Rectal smooth muscle tissue (tissue), 1 donor: ENCODE data around the gene SIX5.

Source experiments
- H3K27ac ChIP-seq: one replicate; pipeline ENCODE4 v1.7.0; 2013; ENCODE audit warnings: low read depth, low read length, inconsistent platforms
- H3K27me3 ChIP-seq: one replicate; pipeline ENCODE4 v1.7.0; 2013; ENCODE audit warnings: low read length; ENCODE audit not compliant: control insufficient read depth, insufficient read depth
- H3K36me3 ChIP-seq: one replicate; pipeline ENCODE4 v1.7.0; 2013; ENCODE audit warnings: low read length; ENCODE audit not compliant: control insufficient read depth, insufficient read depth
- H3K4me1 ChIP-seq: one replicate; pipeline ENCODE4 v1.7.0; 2013; ENCODE audit warnings: low read length; ENCODE audit not compliant: control insufficient read depth, insufficient read depth
- H3K4me3 ChIP-seq: one replicate; pipeline ENCODE4 v1.7.0; 2013; ENCODE audit warnings: low read length
- H3K9ac ChIP-seq: one replicate; pipeline ENCODE4 v1.7.0; 2013; ENCODE audit warnings: low read length

The SIX5 gene

DNA sequence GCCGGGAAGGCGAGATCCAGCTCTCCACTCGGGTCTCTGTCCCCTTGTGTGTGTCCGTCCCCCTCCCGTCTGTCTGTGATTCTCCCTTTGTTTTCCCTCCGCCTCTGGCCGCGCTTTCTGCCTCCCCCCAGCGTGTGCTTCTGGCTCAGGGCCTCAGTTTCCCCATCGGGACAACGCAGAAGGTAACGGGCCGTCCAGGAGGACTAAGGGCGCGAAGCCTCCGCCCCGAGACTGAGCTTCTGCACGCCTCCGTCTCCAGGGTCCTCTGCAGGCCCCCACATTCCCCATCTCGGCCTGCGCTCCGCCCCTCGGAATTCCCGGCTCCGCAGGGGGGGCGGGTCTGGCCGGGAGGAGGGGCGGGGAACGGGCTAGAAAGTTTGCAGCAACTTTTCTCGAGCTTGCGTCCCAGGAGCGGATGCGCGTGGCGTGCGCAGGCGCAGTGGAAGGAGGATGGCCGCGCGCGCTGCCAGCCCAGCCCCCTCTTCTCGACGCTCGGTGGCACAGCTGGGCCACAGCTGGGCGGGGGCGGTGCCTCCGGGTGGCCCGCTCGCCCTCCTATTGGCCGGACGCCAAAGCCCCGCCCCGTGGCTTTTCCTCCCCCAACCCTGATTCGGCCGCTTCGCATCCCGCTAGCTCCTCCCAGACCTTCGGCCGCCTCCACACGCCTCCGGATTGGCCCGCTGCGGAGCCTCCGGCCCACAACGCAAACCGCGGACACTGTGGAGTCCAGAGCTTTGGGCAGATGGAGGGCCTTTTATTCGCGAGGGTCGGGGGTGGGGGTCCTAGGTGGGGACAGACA, at the start of gene SIX5:
SIX5 (minus strand) TSS at position 269 of the 799 bp plus-strand sequence. CDS start 408 bp downstream, outside the sequence.
- peak within 1 kb of the TSS; percentile 99 for H3K4me3 ChIP-seq
- H3K27me3 ChIP-seq = no peaks in the 10 kb centered on the region
- peaks cover 3% of the 10 kb centered on the region for H3K36me3 ChIP-seq
- H3K4me1 ChIP-seq = peaks cover 28% of the 10 kb centered on the region
- H3K9ac ChIP-seq = peak within 1 kb of the TSS; percentile 62
- H3K27ac ChIP-seq = peak within 1 kb of the TSS; percentile 98

- Histone ChIP-seq H3K36me3 (peaks cover 5% of the 10 kb centered on the region), H3K4me1 (no peaks in the 10 kb centered on the region), H3K27ac (no peak overlapping the region), H3K9ac (no peak overlapping the region), H3K27me3 (no peaks in the 10 kb centered on the region), H3K4me3 (no peak overlapping the region)
Observed at GRCh38 chr19:45817725-45818301, 48.8 kb upstream of the SIX5 start.

GRCh38 chr19:45817010-45817724, 48.1 kb upstream of the SIX5 start:
- Histone ChIP-seq H3K4me1 (no peaks in the 10 kb centered on the region), H3K9ac (no peak overlapping the region), H3K36me3 (peaks cover 5% of the 10 kb centered on the region), H3K4me3 (no peak overlapping the region), H3K27me3 (no peaks in the 10 kb centered on the region), H3K27ac (no peak overlapping the region)

DNA sequence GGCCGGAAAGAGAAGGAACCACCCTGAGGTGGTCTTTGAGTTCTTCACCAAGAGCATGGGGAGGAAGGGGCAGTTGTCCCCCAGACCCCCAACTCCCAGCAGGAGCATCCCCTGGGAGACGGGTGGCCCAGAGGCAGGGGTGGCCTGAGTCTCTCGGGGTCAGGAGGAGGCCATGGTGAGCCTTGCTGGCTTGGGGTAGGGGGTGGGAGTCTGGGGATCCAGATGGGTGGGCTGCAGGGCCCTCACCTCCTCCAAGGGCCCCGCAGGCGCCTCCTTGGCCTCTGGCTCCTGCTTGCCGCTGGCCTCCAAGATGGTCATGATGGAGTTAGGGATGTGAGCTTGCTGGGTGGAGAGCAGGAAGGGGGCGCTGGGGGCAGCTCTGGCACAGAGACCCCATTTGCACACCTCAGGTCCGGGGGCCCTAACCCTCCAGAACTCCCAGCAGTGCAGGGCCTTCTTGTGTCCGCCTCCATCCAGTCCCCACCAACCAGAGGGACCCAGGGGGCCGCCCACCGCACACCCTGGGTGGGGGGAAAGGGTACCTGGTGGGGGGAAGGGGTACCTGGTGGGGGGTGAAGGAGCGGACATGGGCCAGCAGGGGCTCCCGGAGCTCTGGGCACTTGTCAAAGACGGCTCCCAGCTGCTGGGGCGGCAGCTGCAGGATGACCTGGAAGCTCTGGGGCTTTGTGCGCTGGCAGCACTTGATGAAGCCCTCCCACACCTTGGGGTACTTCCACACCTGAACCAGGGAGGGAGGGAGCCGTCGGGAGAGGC, 47.4 kb upstream of the SIX5 start:
- Histone ChIP-seq H3K36me3 (peaks cover under 1% of the 10 kb centered on the region), H3K27me3 (no peaks in the 10 kb centered on the region), H3K4me3 (no peak overlapping the region), H3K27ac (no peak overlapping the region), H3K4me1 (no peaks in the 10 kb centered on the region), H3K9ac (no peak overlapping the region)

DNA sequence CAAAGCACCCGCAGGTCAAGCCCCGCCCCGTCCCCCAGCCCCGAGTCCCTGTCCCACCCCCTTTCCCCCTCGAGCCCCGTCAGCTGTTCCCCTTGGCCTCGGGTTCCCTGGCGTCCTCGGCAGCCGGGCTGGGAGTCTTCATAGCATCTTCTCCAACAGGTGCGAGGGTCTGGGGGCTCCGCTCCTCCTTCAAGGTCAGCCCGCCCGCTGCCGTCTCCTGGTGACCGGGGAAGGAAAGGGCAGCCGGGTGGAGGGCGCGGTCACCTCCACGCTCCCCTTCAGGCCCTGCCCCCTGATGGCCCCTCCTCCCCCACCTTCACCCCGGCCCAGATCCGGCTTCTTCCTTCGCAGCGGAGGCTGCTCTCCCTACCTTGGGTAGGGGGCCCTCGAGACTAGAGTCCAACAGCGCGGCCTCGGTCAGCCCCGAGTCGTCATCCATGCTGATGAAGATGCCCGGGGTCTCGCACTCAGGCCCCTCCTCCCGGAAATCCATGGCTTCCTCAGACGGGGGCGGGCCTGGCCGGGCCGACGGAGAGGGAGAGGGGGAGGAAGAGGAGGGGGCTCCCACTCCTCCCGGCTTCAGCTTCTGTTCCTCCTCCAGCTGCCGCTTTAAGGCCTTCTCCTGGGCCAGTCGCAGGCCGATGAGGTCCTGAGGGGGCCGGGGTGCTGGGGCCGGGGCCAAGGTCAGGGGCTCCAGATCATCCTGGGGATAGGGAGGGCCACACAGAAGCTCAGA, 46.6 kb upstream of the SIX5 start:
- Histone ChIP-seq H3K4me3 (no peak overlapping the region), H3K36me3 (no peaks in the 10 kb centered on the region), H3K27me3 (no peaks in the 10 kb centered on the region), H3K9ac (no peak overlapping the region), H3K27ac (no peak overlapping the region), H3K4me1 (no peaks in the 10 kb centered on the region)

DNA sequence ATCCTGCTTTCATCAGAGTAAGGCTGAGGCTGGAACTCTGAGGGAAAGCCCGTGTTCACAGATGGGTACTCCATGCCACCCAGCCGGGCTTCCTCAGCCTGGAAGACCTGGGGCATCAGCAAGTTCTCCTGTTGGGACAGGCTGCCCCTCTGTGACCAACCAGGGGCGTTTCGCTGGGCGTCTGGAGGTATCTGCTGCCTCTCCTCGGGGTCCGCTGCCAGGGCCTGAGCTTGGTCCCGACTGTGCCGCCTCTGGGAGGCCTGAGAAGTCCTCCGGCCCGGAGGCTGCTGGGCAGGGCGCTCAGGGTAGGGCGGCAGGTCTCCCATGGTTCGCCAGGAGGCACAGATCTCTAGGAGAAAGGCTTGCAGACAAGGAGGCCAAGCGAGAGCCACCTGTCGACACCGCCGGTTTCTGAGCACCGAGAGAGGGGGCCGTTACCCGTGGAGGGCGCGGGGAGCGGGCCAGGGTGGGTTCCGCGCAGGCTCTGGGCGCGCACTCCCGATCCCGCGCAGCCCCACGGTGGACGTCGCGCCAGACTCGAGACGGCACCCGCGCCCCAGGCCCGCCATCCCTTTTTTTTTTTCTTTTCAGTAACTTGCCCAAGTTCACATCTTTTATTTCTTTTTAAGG, 45.9 kb upstream of the SIX5 start, which contains the start of gene RSPH6A:
RSPH6A (minus strand) TSS at position 458 of the 630 bp plus-strand sequence; CDS start at position 326, 132 bp downstream.
- no peaks in the 10 kb centered on the region for H3K27me3 ChIP-seq
- no peaks in the 10 kb centered on the region for H3K36me3 ChIP-seq
- H3K4me3 ChIP-seq = no peak within 1 kb of the TSS
- H3K27ac ChIP-seq = no peak within 1 kb of the TSS
- H3K9ac ChIP-seq = no peak within 1 kb of the TSS
- no peaks in the 10 kb centered on the region for H3K4me1 ChIP-seq

DNA sequence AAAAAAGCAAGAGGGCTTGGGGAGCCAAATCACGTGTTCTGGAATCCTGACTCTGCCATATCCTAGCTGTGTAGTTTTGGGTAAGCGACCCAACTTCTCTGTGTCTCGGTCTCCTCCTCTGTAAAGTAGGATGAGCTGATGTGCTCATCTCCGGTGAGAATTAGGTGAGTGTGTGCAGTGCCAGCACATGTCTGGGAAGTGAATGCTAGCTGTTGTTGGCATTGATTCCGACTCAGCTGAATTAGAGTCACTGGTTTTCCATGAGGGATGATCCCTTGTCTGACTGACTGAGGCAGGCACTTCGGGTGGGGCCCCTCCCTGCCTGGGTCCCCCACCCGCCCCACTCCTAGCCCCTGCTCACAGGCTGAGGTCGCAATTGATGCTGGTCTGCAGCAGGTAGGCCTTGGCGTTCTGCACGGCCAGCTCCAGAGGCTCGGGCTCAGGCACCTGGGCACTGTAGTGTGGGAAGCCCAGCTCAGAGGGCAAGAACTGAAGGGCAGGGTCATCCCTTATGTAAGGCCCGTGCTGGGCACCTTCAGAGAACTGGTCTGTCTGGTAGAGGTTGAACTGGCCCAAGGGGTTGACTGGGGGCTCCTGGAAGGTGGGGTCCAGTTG, 45.2 kb upstream of the SIX5 start:
- Histone ChIP-seq H3K4me1 (no peaks in the 10 kb centered on the region), H3K27me3 (no peaks in the 10 kb centered on the region), H3K27ac (no peak overlapping the region), H3K36me3 (no peaks in the 10 kb centered on the region), H3K9ac (no peak overlapping the region), H3K4me3 (no peak overlapping the region)

- Histone ChIP-seq H3K4me1 (no peaks in the 10 kb centered on the region), H3K4me3 (no peak overlapping the region), H3K27me3 (no peaks in the 10 kb centered on the region), H3K27ac (no peak overlapping the region), H3K36me3 (no peaks in the 10 kb centered on the region), H3K9ac (no peak overlapping the region)
Observed at GRCh38 chr19:45812297-45812696, 43.2 kb upstream of the SIX5 start.

DNA sequence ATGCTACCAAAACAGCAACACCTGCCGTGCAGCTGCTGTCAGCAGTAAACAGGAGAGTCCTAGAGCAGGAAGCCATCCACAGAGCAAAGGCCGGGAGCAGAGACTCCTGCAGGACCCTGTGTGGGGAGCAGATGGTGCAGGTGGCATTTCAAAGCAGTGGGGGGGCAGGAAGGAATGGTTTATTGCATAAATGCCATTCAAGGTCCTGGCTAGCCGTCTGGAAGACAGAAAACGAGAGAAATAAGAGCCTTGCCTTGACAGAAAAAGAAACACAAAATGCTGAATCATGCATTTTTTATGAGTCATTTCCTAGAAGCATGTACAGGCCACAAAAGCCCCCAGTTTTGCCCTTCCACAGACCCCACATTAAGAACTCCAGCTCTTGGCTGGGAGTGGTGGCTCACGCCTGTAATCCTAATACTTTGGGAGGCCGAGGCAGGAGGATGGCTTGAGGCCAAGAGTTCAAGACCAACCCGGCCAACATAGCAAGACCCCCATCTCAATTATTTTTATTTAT, 40.6 kb upstream of the SIX5 start:
- Histone ChIP-seq H3K36me3 (no peaks in the 10 kb centered on the region), H3K4me3 (no peak overlapping the region), H3K27me3 (no peaks in the 10 kb centered on the region), H3K9ac (no peak overlapping the region), H3K4me1 (no peaks in the 10 kb centered on the region), H3K27ac (no peak overlapping the region)

DNA sequence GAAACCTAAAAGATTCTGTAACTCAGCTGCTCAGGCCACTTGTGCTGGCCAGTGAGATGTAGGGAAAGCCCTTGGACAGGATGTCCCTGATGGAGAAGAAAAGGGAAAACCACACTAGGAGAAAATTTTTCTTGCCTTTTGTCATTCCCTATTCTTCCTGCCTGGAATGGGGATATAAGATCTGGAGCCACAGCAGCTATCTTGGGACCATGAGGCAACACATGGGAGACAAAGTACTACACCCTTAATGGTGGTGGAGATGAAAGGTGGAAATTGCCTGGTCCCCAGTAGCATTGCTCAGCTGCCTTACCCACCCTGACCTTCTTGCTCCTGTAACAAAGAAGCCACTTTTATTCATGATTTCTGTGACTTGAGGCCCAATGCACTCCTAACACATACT, 36.7 kb upstream of the SIX5 start:
- H3K4me1 ChIP-seq = no peaks in the 10 kb centered on the region

DNA sequence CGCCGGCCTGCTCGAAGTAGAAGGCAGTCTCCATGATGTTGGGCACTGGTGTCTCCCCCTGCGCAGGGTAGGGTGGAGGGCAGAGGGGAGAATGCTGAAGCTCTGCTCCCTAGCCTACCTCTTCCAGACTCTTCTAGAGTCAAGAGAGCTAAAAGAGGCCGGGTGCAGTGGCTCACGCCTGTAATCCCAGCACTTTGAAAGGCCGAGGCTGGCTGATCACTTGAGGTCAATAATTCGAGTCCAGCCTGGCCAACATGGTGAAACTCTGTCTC, 35.8 kb upstream of the SIX5 start:
- no peaks in the 10 kb centered on the region for H3K36me3 ChIP-seq
- no peak overlapping the region for H3K4me3 ChIP-seq
- no peaks in the 10 kb centered on the region for H3K4me1 ChIP-seq
- no peak overlapping the region for H3K27ac ChIP-seq
- no peak overlapping the region for H3K9ac ChIP-seq
- H3K27me3 ChIP-seq = no peaks in the 10 kb centered on the region

More for the DNA sequence above, 36.7 kb upstream of the SIX5 start:
- Histone ChIP-seq H3K36me3 (no peaks in the 10 kb centered on the region), H3K27ac (no peak overlapping the region), H3K9ac (no peak overlapping the region), H3K27me3 (no peaks in the 10 kb centered on the region), H3K4me3 (no peak overlapping the region)
